Neural cell (in vitro differentiated cells): ENCODE data around the gene CHST11. TPM values are rescaled to one million over a fixed set of nuclear protein-coding genes. Genes with fewer than 3 reads are reported as not detected.

ENCODE experiments used
- H2AFZ ChIP-seq: fragments of 200-600, 300-800 bp; sonication (generic), shearing (Covaris generic); 2 replicates; pipeline ENCODE4 v1.6.0; 2014; ENCODE audit warnings: low read depth, mild to moderate bottlenecking, antibody characterized with exemption, low read length, moderate library complexity
- H3F3A ChIP-seq: fragments of 200-600 bp; shearing (Covaris generic); 2 replicates; pipeline ENCODE4 v1.6.1; 2016; ENCODE audit warnings: mild to moderate bottlenecking, moderate library complexity, mixed read lengths, antibody characterized with exemption, low read length; ENCODE audit not compliant: insufficient read depth, poor library complexity, severe bottlenecking
- H3K27ac ChIP-seq: fragments of 200-600, 300-800 bp; sonication (generic), shearing (Covaris generic); 2 replicates; pipeline ENCODE4 v1.5.1; 2014; ENCODE audit warnings: mild to moderate bottlenecking, low read length, moderate library complexity
- H3K27me3 ChIP-seq: fragments of 300-800, 200-600 bp; sonication (generic), shearing (Covaris generic); 2 replicates; pipeline ENCODE4 v1.6.0; 2014; ENCODE audit warnings: mild to moderate bottlenecking, low read depth, low read length, moderate library complexity; ENCODE audit not compliant: insufficient read depth
- H3K36me3 ChIP-seq: fragments of 300-800, 200-600 bp; sonication (generic), shearing (Covaris generic); 2 replicates; pipeline ENCODE4 v1.5.1; 2014; ENCODE audit warnings: mild to moderate bottlenecking, antibody characterized with exemption, low read length, moderate library complexity; ENCODE audit not compliant: insufficient read depth
- H3K4me2 ChIP-seq: fragments of 300-800, 200-600 bp; sonication (generic), shearing (Covaris generic); 2 replicates; pipeline ENCODE4 v1.6.0; 2014; ENCODE audit warnings: mild to moderate bottlenecking, low read length
- H3K4me3 ChIP-seq: fragments of 300-800, 200-600 bp; sonication (generic), shearing (Covaris generic); 2 replicates; pipeline ENCODE4 v1.5.1; 2014; ENCODE audit warnings: mild to moderate bottlenecking, low read length, moderate library complexity
- H3K79me2 ChIP-seq: fragments of 200-600 bp; shearing (Covaris generic); replicated peaks from 2 replicates; pipeline ENCODE4 v1.6.0; 2014; ENCODE audit warnings: mild to moderate bottlenecking, low read length, moderate library complexity; ENCODE audit not compliant: insufficient read depth
- H3K9ac ChIP-seq: fragments of 300-800, 200-600 bp; sonication (generic), shearing (Covaris generic); 2 replicates; pipeline ENCODE4 v1.6.1; 2016; ENCODE audit warnings: mild to moderate bottlenecking, low read length, mixed read lengths
- H3K9me2 ChIP-seq: fragments of 200-600 bp; shearing (Covaris generic); 2 replicates; pipeline ENCODE4 v1.6.1; 2016; ENCODE audit warnings: mild to moderate bottlenecking, low read length, mixed read lengths; ENCODE audit not compliant: insufficient read depth
- H3K9me3 ChIP-seq: fragments of 200-600, 300-800 bp; sonication (generic), shearing (Covaris generic); 2 replicates; pipeline ENCODE4 v1.6.1; 2016; ENCODE audit warnings: mild to moderate bottlenecking, mixed run types, low read length, moderate library complexity, mixed read lengths
- H4K20me1 ChIP-seq: fragments of 200-600 bp; shearing (Covaris generic); 2 replicates; pipeline ENCODE4 v1.6.1; 2016; ENCODE audit warnings: mild to moderate bottlenecking, mixed run types; ENCODE audit not compliant: insufficient read depth
- EP300 ChIP-seq: fragments of 450-650 bp; conservative IDR thresholded peaks from 2 replicates; pipeline ENCODE4 v1.6.1; 2014; ENCODE audit warnings: antibody characterized with exemption, mild to moderate bottlenecking, moderate library complexity; ENCODE audit not compliant: poor library complexity, severe bottlenecking
- EZH2 ChIP-seq: fragments of 200-600, 300-800 bp; shearing (Covaris generic), sonication (generic); IDR thresholded peaks from 2 replicates; pipeline ENCODE4 v1.6.1; 2014; ENCODE audit warnings: antibody characterized with exemption, low read length, borderline replicate concordance, mild to moderate bottlenecking; ENCODE audit not compliant: insufficient read depth, poor library complexity, severe bottlenecking
- MXI1 ChIP-seq: fragments of 450-650 bp; conservative IDR thresholded peaks from 2 replicates; pipeline ENCODE4 v1.6.1; 2014; ENCODE audit warnings: antibody characterized with exemption, mild to moderate bottlenecking; ENCODE audit not compliant: poor library complexity, severe bottlenecking
- POLR2AphosphoS5 ChIP-seq: IDR thresholded peaks from 2 replicates; pipeline ENCODE4 v1.6.1; 2012
- RAD21 ChIP-seq: fragments of 450-650 bp; conservative IDR thresholded peaks from 2 replicates; pipeline ENCODE4 v1.6.1; 2014; ENCODE audit warnings: antibody characterized with exemption, mild to moderate bottlenecking, moderate library complexity
- SMC3 ChIP-seq: fragments of 450-650 bp; conservative IDR thresholded peaks from 2 replicates; pipeline ENCODE4 v1.6.1; 2014; ENCODE audit warnings: antibody characterized with exemption, mild to moderate bottlenecking, moderate library complexity; ENCODE audit not compliant: poor library complexity
- TAF1 ChIP-seq: IDR thresholded peaks from 2 replicates; pipeline ENCODE4 v1.6.1; 2012; ENCODE audit warnings: low read depth
- polyA plus RNA-seq: library from polyadenylated mRNA; depleted of rRNA; stranded (reverse); fragments of >200 nt; gene quantifications from 2 replicates; pipeline ENCODE4 v1.2.3, GENCODE V29; 2014
- TF ChIP-seq, protein P1 (sequence below): IDR thresholded peaks from 2 replicates; pipeline ENCODE4 v1.6.1; 2012; ENCODE audit warnings: borderline replicate concordance
- TF ChIP-seq, protein P2 (sequence below): fragments of 450-650 bp; IDR thresholded peaks from 2 replicates; pipeline ENCODE4 v1.5.1; 2014; ENCODE audit warnings: antibody characterized with exemption, mild to moderate bottlenecking, moderate library complexity; ENCODE audit not compliant: poor library complexity, severe bottlenecking

Gene CHST11
- polyA plus RNA-seq, 1 donor from 2014 or later: 15.0 TPM

DNA sequence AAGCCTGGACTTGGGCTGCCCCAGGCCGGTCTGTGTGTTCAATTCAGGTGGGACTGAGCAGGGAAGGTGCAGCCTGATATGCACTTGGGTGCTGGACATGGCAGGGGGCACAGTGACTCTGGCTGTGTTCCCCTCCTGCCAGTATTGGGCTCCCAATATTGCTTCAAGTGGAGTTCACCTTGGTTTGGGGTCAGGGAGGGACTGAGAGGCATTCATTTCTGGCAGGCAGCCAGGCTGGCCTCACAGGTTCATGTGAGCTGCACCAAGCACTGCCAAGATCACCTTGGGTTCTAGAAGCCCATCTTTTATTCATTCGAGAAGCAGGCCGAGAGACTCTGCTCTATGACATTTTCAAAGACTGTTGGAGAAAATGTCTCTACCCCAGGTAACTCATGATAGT, 245.0 kb downstream of the CHST11 start:
- no peaks in the 10 kb centered on the region for H3K9me3 ChIP-seq
- H3K4me2 ChIP-seq: no peak overlapping the region
- no peak overlapping the region for H3K4me3 ChIP-seq
- TF ChIP-seq POLR2AphosphoS5 (no peak), TAF1 (no peak), EP300 (no peak), MXI1 (no peak)
- H3F3A ChIP-seq: no peaks in the 10 kb centered on the region
- H3K9ac ChIP-seq: no peak overlapping the region
- H3K36me3 ChIP-seq: no peaks in the 10 kb centered on the region
- H3K79me2 ChIP-seq: no peaks in the 10 kb centered on the region
- no peaks in the 10 kb centered on the region for H3K9me2 ChIP-seq
- H4K20me1 ChIP-seq: no peaks in the 10 kb centered on the region
- H2AFZ ChIP-seq: no peak overlapping the region
- H3K27ac ChIP-seq: no peak overlapping the region
- H3K27me3 ChIP-seq: no peaks in the 10 kb centered on the region

DNA sequence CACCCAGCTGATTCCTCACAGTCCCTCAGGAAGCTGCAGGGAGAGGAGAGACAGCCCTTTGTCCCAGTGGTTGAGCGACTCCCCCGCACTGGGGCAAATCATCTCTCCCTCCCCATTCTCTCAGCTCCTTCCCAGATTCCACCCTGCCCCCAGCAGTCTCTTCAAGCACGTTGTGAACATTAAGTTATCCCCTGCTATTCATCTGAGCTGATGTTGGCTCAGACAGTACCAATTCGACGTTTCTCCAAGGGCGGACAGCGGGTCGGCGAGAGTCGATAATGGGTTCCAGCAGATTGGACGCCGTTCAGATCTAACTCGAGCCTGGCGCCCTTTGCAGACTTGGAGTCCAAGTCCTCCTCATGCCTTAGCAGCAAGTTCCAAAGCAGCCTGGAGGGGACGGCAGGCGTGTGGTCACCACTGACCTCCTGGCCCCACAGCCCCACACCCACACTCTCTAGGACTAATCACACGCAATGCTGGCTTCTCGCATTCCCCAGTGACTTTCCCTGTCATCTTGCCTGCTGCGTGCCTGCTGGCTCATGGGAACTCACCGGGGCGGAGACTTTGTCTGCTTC, 245.9 kb downstream of the CHST11 start:
- Histone ChIP-seq H2AFZ (no peak overlapping the region), H4K20me1 (no peaks in the 10 kb centered on the region)

More for the DNA sequence above, 245.9 kb downstream of the CHST11 start:
- Histone ChIP-seq H3K9me3 (no peaks in the 10 kb centered on the region), H3K27me3 (no peaks in the 10 kb centered on the region), H3K9ac (no peak overlapping the region), H3K9me2 (no peaks in the 10 kb centered on the region), H3K4me2 (no peak overlapping the region), H3K4me3 (no peak overlapping the region), H3F3A (no peaks in the 10 kb centered on the region), H3K36me3 (no peaks in the 10 kb centered on the region), H3K79me2 (no peaks in the 10 kb centered on the region), H3K27ac (no peak overlapping the region)
- TF ChIP-seq SMC3 (no peak), EP300 (no peak), RAD21 (no peak), TAF1 (no peak), EZH2 (no peak), MXI1 (no peak), POLR2AphosphoS5 (no peak)
- TF ChIP-seq, protein P1, sequence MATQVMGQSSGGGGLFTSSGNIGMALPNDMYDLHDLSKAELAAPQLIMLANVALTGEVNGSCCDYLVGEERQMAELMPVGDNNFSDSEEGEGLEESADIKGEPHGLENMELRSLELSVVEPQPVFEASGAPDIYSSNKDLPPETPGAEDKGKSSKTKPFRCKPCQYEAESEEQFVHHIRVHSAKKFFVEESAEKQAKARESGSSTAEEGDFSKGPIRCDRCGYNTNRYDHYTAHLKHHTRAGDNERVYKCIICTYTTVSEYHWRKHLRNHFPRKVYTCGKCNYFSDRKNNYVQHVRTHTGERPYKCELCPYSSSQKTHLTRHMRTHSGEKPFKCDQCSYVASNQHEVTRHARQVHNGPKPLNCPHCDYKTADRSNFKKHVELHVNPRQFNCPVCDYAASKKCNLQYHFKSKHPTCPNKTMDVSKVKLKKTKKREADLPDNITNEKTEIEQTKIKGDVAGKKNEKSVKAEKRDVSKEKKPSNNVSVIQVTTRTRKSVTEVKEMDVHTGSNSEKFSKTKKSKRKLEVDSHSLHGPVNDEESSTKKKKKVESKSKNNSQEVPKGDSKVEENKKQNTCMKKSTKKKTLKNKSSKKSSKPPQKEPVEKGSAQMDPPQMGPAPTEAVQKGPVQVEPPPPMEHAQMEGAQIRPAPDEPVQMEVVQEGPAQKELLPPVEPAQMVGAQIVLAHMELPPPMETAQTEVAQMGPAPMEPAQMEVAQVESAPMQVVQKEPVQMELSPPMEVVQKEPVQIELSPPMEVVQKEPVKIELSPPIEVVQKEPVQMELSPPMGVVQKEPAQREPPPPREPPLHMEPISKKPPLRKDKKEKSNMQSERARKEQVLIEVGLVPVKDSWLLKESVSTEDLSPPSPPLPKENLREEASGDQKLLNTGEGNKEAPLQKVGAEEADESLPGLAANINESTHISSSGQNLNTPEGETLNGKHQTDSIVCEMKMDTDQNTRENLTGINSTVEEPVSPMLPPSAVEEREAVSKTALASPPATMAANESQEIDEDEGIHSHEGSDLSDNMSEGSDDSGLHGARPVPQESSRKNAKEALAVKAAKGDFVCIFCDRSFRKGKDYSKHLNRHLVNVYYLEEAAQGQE: no peak
- TF ChIP-seq, protein P2, sequence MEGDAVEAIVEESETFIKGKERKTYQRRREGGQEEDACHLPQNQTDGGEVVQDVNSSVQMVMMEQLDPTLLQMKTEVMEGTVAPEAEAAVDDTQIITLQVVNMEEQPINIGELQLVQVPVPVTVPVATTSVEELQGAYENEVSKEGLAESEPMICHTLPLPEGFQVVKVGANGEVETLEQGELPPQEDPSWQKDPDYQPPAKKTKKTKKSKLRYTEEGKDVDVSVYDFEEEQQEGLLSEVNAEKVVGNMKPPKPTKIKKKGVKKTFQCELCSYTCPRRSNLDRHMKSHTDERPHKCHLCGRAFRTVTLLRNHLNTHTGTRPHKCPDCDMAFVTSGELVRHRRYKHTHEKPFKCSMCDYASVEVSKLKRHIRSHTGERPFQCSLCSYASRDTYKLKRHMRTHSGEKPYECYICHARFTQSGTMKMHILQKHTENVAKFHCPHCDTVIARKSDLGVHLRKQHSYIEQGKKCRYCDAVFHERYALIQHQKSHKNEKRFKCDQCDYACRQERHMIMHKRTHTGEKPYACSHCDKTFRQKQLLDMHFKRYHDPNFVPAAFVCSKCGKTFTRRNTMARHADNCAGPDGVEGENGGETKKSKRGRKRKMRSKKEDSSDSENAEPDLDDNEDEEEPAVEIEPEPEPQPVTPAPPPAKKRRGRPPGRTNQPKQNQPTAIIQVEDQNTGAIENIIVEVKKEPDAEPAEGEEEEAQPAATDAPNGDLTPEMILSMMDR: no peak
